K562 (cell line): Measurements from ENCODE around the gene NAV2. TPM values are rescaled to one million over a fixed set of nuclear protein-coding genes. Genes with fewer than 3 reads are reported as not detected.

ENCODE experiments used
- ATAC-seq: fragments of 200-7000 bp; cut with Tn5 transposase; 3 replicates; pipeline ENCODE4 v1.9.1; 2020; ENCODE audit warnings: moderate library complexity
- BruUV-seq: library from RNA; stranded (reverse); fragments of 400-500 nt; replicated peaks from 2 replicates; lab custom pipeline; 2021; lab: Mats Ljungman, UMichigan
- CTCF ChIA-PET: fragments of 300-600 bp; formaldehyde crosslinking; extraction: SDS; loops from one replicate; lab custom pipeline; 2021; ENCODE audit warnings: low intra/inter-chr PET ratio; lab: Yijun Ruan, JAX
- POLR2A ChIA-PET: fragments of 300-600, 350-650 bp; sonication (Branson Sonifier 250); formaldehyde crosslinking; extraction: SDS; loops from one replicate; lab custom pipeline; 2021; ENCODE audit warnings: antibody characterized with exemption, inconsistent platforms; lab: Yijun Ruan, JAX
- DNase-seq, 4 experiments: peaks; one replicate each; pipeline versions ENCODE4 v3.0.0 to v3.0.0-alpha.2; 2011 to 2018; ENCODE audit warnings: low spot score in 3 of 4, mixed read lengths in 3 of 4; ENCODE audit errors: extremely low read depth in 1 of 4
- FAIRE-seq: peaks from 2 replicates; lab custom pipeline; 2011; peaks lifted over from hg19 to GRCh38; lab: Jason Lieb, UNC
- H2AFZ ChIP-seq: 2 replicates; pipeline ENCODE4 v1.6.0; 2011; ENCODE audit warnings: low read depth, low read length, control low read depth, inconsistent platforms
- H3K27ac ChIP-seq: fragments of 200-600 bp; 3 replicates; pipeline ENCODE4 v1.8.0; 2011; ENCODE audit warnings: low read depth, mild to moderate bottlenecking, control low read depth, inconsistent platforms, low read length, moderate library complexity, mixed read lengths; ENCODE audit errors: extremely low read depth
- H3K27me3 ChIP-seq, 2 experiments: fragments of 300-600 bp in 1 of 2; 2 replicates in 1 of 2; 3 replicates in 1 of 2; pipeline versions ENCODE4 v1.6.0 to v1.8.0; 2011; ENCODE audit warnings: inconsistent platforms in 2 of 2, low read length in 2 of 2, mild to moderate bottlenecking in 1 of 2, mixed read lengths in 1 of 2, moderate library complexity in 1 of 2; ENCODE audit not compliant: control insufficient read depth in 2 of 2, insufficient read depth in 2 of 2
- H3K36me3 ChIP-seq: fragments of 300-600 bp; 3 replicates; pipeline ENCODE4 v1.8.0; 2011; ENCODE audit warnings: mild to moderate bottlenecking, low read length, inconsistent platforms; ENCODE audit not compliant: control insufficient read depth, insufficient read depth
- H3K4me1 ChIP-seq, 2 experiments: fragments of 200-600 bp in 1 of 2; replicated peaks in 1 of 2; 2 replicates in 1 of 2; 3 replicates in 1 of 2; pipeline versions ENCODE4 v1.5.1 to v1.8.0; 2011; ENCODE audit warnings: inconsistent platforms in 2 of 2, low read length in 2 of 2, mild to moderate bottlenecking in 1 of 2, mixed read lengths in 1 of 2, moderate library complexity in 1 of 2; ENCODE audit not compliant: control insufficient read depth in 2 of 2, insufficient read depth in 2 of 2
- H3K4me2 ChIP-seq: 2 replicates; pipeline ENCODE4 v1.6.1; 2011; ENCODE audit warnings: low read length, control low read depth, inconsistent platforms, mixed read lengths; ENCODE audit not compliant: insufficient read depth
- H3K4me3 ChIP-seq: fragments of 200-600 bp; sonication (generic), shearing (Covaris generic); 2 replicates; pipeline ENCODE4 v1.5.1; 2016; ENCODE audit warnings: control low read depth, inconsistent platforms
- H3K79me2 ChIP-seq: fragments of 200-600 bp; 3 replicates; pipeline ENCODE4 v1.8.0; 2011; ENCODE audit warnings: low read length, inconsistent platforms; ENCODE audit not compliant: control insufficient read depth, insufficient read depth
- H3K9ac ChIP-seq, 2 experiments: 2 replicates each; pipeline versions ENCODE4 v1.6.0 to v1.6.1; 2011; ENCODE audit warnings: low read depth in 2 of 2, low read length in 2 of 2, control low read depth in 1 of 2, inconsistent platforms in 1 of 2, mild to moderate bottlenecking in 1 of 2, mixed read lengths in 1 of 2; ENCODE audit not compliant: insufficient read depth in 1 of 2
- H3K9me1 ChIP-seq: one replicate; pipeline ENCODE4 v1.6.0; 2011; ENCODE audit warnings: inconsistent platforms, mild to moderate bottlenecking, low read length, moderate library complexity; ENCODE audit not compliant: control insufficient read depth, insufficient read depth
- H3K9me3 ChIP-seq: replicated peaks from 2 replicates; pipeline ENCODE4 v1.5.1; 2011; ENCODE audit warnings: low read depth, low read length, inconsistent platforms; ENCODE audit not compliant: control insufficient read depth, insufficient read depth
- H4K20me1 ChIP-seq: replicated peaks from 2 replicates; pipeline ENCODE4 v1.6.1; 2011; ENCODE audit warnings: low read length, inconsistent platforms, mixed read lengths; ENCODE audit not compliant: control insufficient read depth, insufficient read depth
- FOXA1 ChIP-seq: fragments of 450-650 bp; IDR thresholded peaks from 2 replicates; pipeline ENCODE4 v1.6.1; 2016; ENCODE audit warnings: mild to moderate bottlenecking, borderline replicate concordance
- GATAD2B ChIP-seq: fragments of 450-650 bp; IDR thresholded peaks from 2 replicates; pipeline ENCODE4 v1.6.1; 2017; ENCODE audit warnings: mild to moderate bottlenecking, borderline replicate concordance
- NR2C2 ChIP-seq, 2 experiments: fragments of 200-800 bp in 1 of 2; sonication (Bioruptor generic) in 1 of 2; sonication (generic) in 1 of 2; formaldehyde crosslinking in 1 of 2; IDR thresholded peaks; 2 replicates each; pipeline versions ENCODE4 v1.6.1 to v1.8.0; 2016 to 2022; ENCODE audit warnings: mild to moderate bottlenecking in 1 of 2, missing compliant biosample characterization in 1 of 2, missing genetic modification characterization in 1 of 2, missing genetic modification reagents in 1 of 2
- SLC30A9 ChIP-seq: fragments of 250-450 bp; sonication (Bioruptor Pico); IDR thresholded peaks from 2 replicates; pipeline ENCODE4 v1.8.0; 2022; ENCODE audit warnings: mild to moderate bottlenecking, moderate library complexity
- TEAD1 ChIP-seq, 2 experiments: fragments of 450-650 bp in 1 of 2; sonication (generic) in 1 of 2; formaldehyde crosslinking; IDR thresholded peaks; 2 replicates each; pipeline versions ENCODE4 v1.4.0 to v1.8.0; 2020 to 2022; ENCODE audit warnings: mild to moderate bottlenecking in 2 of 2, missing genetic modification reagents in 1 of 2
- ZNF12 ChIP-seq: sonication (generic); formaldehyde crosslinking; IDR thresholded peaks from 2 replicates; pipeline ENCODE4 v1.4.0; 2020; ENCODE audit warnings: mild to moderate bottlenecking, missing genetic modification reagents
- WGBS: fragments of 100-300 bp; shearing (Covaris generic); methylation state at CpG from one replicate; pipeline ENCODE4 v1.1.6; 2016; ENCODE audit warnings: low coverage, mixed read lengths; ENCODE audit not compliant: insufficient coverage; ENCODE audit errors: missing lambda C conversion rate; 5-methylcytosine and 5-hydroxymethylcytosine counted together
- in situ Hi-C: fragments of 300-500 bp; cut with MboI; formaldehyde crosslinking; loops from 4 replicates; pipeline ENCODE4 v1.15.0; 2018; ENCODE audit warnings: inconsistent platforms, mixed read lengths
- intact Hi-C: fragments of 100-400 bp; cut with micrococcal nuclease; formaldehyde crosslinking; loops from 2 replicates; pipeline ENCODE4 v1.14.2; 2022
- polyA plus RNA-seq, 8 experiments: library from polyadenylated mRNA; depleted of rRNA in 4 of 8; stranded (reverse) in 5 of 8; unstranded in 3 of 8; fragments of >200 nt; fragmentation: Nextera tagmentation in 2 of 8; fragmentation: Illumina TruSeq in 1 of 8; extraction: Ambion mirVana in 2 of 8; extraction: Trizol in 1 of 8; gene quantifications; 2 replicates each; pipeline versions ENCODE4 v1.2.1 to v1.2.3, GENCODE V29; 2011 to 2014; ENCODE audit warnings: inconsistent platforms in 1 of 8, missing spikeins in 1 of 8
- total RNA-seq, 7 experiments: library from RNA; depleted of rRNA in 6 of 7; stranded (reverse); fragments of >200 nt in 6 of 7; fragmentation: Illumina TruSeq in 2 of 7; extraction: Trizol in 2 of 7; gene quantifications; 2 replicates each; pipeline versions ENCODE4 v1.2.1 to v1.2.3, GENCODE V29; 2011 to 2021; ENCODE audit warnings: low replicate concordance in 1 of 7
- TF ChIP-seq, protein P1 (sequence below), 2 experiments: fragments of 450-650 bp; IDR thresholded peaks; 2 replicates each; pipeline ENCODE4 v1.6.1; 2018; ENCODE audit warnings: mild to moderate bottlenecking in 2 of 2, low read depth in 1 of 2; ENCODE audit not compliant: partially characterized antibody in 2 of 2
- TF ChIP-seq, protein P2 (sequence below), 3 experiments: fragments of 200-800 bp in 1 of 3; fragments of 250-450 bp in 1 of 3; fragments of 450-650 bp in 1 of 3; sonication (Bioruptor Pico) in 1 of 3; sonication (Bioruptor generic) in 1 of 3; formaldehyde crosslinking in 1 of 3; IDR thresholded peaks; 2 replicates each; pipeline versions ENCODE4 v1.6.1 to v1.8.0; 2016 to 2022; ENCODE audit warnings: mild to moderate bottlenecking in 2 of 3, missing genetic modification characterization in 2 of 3, missing compliant biosample characterization in 1 of 3, moderate library complexity in 1 of 3
- TF ChIP-seq, protein P3 (sequence below): fragments of 450-650 bp; IDR thresholded peaks from 2 replicates; pipeline ENCODE4 v1.6.1; 2016

Gene NAV2
- total and polyA plus RNA-seq, 9 of the 15 experiments (the other 6 are each of a cell fraction or from before 2014, with no cell fraction given), result 0.03 to 0.35 (median 0.05) TPM

DNA sequence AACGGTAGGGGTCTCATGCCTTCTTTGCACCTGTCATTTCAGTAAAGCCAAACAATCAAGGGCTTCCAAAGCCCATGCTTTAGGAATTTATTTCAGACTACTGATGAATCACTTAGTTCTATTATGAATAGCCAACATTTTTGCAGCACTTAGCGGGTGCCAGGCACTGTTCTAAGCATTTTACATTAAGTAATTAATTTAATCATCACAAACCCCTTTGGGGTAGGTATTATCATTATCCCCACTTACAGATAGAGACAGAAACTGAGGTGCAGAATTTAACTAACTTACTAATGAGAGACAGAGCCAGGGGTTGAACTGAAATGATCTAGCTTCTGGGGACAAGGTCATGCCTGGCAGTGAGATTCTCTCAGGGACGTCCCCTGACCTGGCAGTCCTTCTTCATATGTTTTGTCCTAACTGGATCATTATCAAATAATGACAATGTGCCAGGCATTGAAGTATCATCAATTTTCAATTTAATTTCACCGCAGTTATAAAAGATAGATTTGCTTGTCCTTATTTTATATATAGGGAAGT is 31.7 kb upstream of the NAV2 start (continued):
- TF ChIP-seq, protein P1, sequence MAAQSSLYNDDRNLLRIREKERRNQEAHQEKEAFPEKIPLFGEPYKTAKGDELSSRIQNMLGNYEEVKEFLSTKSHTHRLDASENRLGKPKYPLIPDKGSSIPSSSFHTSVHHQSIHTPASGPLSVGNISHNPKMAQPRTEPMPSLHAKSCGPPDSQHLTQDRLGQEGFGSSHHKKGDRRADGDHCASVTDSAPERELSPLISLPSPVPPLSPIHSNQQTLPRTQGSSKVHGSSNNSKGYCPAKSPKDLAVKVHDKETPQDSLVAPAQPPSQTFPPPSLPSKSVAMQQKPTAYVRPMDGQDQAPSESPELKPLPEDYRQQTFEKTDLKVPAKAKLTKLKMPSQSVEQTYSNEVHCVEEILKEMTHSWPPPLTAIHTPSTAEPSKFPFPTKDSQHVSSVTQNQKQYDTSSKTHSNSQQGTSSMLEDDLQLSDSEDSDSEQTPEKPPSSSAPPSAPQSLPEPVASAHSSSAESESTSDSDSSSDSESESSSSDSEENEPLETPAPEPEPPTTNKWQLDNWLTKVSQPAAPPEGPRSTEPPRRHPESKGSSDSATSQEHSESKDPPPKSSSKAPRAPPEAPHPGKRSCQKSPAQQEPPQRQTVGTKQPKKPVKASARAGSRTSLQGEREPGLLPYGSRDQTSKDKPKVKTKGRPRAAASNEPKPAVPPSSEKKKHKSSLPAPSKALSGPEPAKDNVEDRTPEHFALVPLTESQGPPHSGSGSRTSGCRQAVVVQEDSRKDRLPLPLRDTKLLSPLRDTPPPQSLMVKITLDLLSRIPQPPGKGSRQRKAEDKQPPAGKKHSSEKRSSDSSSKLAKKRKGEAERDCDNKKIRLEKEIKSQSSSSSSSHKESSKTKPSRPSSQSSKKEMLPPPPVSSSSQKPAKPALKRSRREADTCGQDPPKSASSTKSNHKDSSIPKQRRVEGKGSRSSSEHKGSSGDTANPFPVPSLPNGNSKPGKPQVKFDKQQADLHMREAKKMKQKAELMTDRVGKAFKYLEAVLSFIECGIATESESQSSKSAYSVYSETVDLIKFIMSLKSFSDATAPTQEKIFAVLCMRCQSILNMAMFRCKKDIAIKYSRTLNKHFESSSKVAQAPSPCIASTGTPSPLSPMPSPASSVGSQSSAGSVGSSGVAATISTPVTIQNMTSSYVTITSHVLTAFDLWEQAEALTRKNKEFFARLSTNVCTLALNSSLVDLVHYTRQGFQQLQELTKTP (IDR thresholded peaks at IDR 0.05; ENCODE audit: low read depth in 1 of 2, partially characterized antibody in 2 of 2), result no peak
- TF ChIP-seq ZNF12, result no peak

DNA sequence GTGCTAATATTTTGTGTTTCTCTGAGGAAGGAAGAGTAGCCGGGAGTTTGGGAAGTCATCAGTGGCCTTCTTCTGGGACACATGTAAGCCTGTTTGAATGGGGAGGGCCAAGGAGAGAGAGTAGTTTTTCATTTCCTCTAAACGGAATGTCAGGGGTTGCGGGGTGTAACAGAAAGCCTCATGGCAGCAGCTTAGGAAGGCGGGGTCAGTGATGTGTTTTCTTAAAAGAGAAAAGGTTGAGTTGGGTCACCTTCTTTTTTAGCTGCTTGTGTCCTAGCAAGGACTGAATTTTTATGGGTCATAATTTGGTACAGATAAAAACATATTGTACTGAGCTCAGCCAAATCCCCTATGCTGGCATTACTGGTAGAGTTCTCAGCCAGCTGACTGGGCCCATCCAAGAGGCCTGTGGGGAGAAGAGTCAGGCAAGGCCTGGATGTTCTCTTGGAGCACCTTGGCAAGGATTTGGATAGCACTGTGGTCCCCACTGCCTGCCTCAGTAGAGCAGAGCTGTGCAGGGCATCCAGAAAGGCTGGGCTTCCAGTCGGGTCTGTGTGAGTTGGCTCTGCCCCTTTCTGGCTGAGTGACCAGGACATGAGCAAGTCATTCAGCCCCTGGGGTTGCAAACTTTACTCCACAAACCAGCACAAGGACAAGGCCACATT is 29.4 kb upstream of the NAV2 start:
- no peaks in the 10 kb centered on the region for H3K36me3 ChIP-seq
- ATAC-seq (no peak), FAIRE-seq (no peak), DNase-seq (no peak)
- no peak overlapping the region for H3K9ac ChIP-seq
- H3K9me3 ChIP-seq, result no peaks in the 10 kb centered on the region
- H3K27ac ChIP-seq, result no peak overlapping the region
- no TSS peak for BruUV-seq
- H3K4me1 ChIP-seq, result no peaks in the 10 kb centered on the region; a peak in 1 of 5 replicates
- H3K79me2 ChIP-seq, result no peaks in the 10 kb centered on the region
- H3K4me2 ChIP-seq, result no peak overlapping the region
- no peak overlapping the region for H3K4me3 ChIP-seq
- H4K20me1 ChIP-seq, result 0 out of 2 replicates have a peak, but pooled peaks cover 3% of the 10 kb centered on the region
- no peaks in the 10 kb centered on the region for H3K9me1 ChIP-seq
- H3K27me3 ChIP-seq, result peaks cover 0 to 11% of the 10 kb centered on the region in 2 experiments; a peak in 4 of 5 replicates
- in situ Hi-C loops, result no loop called here
- WGBS, result 0% methylated on average over 5 of the region's 5 CpGs
- intact Hi-C loops, result no loop called here
- POLR2A ChIA-PET, result interaction anchor here (0.6 kb wide), 1 partner anchor 52 kb away, joined by 3 read pairs; no protein-coding TSS in a partner anchor
- CTCF ChIA-PET, result no interaction called here
- H2AFZ ChIP-seq, result no peak overlapping the region
- TF ChIP-seq GATAD2B (no peak), TEAD1 (CRISPR knock-in tag; IDR thresholded peaks at IDR 0.05) (no peak), FOXA1 (no peak), NR2C2 (CRISPR knock-in tag; IDR thresholded peaks at IDR 0.05) (no peak), NR2C2 (tag; IDR thresholded peaks at IDR 0.05) (no peak), SLC30A9 (no peak)
- TF ChIP-seq, protein P2, sequence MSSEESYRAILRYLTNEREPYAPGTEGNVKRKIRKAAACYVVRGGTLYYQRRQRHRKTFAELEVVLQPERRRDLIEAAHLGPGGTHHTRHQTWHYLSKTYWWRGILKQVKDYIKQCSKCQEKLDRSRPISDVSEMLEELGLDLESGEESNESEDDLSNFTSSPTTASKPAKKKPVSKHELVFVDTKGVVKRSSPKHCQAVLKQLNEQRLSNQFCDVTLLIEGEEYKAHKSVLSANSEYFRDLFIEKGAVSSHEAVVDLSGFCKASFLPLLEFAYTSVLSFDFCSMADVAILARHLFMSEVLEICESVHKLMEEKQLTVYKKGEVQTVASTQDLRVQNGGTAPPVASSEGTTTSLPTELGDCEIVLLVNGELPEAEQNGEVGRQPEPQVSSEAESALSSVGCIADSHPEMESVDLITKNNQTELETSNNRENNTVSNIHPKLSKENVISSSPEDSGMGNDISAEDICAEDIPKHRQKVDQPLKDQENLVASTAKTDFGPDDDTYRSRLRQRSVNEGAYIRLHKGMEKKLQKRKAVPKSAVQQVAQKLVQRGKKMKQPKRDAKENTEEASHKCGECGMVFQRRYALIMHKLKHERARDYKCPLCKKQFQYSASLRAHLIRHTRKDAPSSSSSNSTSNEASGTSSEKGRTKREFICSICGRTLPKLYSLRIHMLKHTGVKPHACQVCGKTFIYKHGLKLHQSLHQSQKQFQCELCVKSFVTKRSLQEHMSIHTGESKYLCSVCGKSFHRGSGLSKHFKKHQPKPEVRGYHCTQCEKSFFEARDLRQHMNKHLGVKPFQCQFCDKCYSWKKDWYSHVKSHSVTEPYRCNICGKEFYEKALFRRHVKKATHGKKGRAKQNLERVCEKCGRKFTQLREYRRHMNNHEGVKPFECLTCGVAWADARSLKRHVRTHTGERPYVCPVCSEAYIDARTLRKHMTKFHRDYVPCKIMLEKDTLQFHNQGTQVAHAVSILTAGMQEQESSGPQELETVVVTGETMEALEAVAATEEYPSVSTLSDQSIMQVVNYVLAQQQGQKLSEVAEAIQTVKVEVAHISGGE (CRISPR knock-in tag; IDR thresholded peaks at IDR 0.05), result no peak
- TF ChIP-seq, protein P3, sequence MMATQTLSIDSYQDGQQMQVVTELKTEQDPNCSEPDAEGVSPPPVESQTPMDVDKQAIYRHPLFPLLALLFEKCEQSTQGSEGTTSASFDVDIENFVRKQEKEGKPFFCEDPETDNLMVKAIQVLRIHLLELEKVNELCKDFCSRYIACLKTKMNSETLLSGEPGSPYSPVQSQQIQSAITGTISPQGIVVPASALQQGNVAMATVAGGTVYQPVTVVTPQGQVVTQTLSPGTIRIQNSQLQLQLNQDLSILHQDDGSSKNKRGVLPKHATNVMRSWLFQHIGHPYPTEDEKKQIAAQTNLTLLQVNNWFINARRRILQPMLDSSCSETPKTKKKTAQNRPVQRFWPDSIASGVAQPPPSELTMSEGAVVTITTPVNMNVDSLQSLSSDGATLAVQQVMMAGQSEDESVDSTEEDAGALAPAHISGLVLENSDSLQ, result no peak
